HEK293T (cell line): Measurements from ENCODE around the gene IL17RA.

Source experiments
- ARNT ChIP-seq: fragments of 450-650 bp; IDR thresholded peaks from 2 replicates; pipeline ENCODE4 v1.6.1; 2017; ENCODE audit warnings: mild to moderate bottlenecking
- BHLHE40 ChIP-seq: fragments of 450-650 bp; IDR thresholded peaks from 2 replicates; pipeline ENCODE4 v1.6.1; 2016; ENCODE audit warnings: mild to moderate bottlenecking, moderate library complexity, borderline replicate concordance
- ELF4 ChIP-seq: fragments of 450-650 bp; IDR thresholded peaks from 2 replicates; pipeline ENCODE4 v1.6.1; 2017; ENCODE audit warnings: antibody characterized with exemption
- FOXK2 ChIP-seq: fragments of 450-650 bp; IDR thresholded peaks from 2 replicates; pipeline ENCODE4 v1.6.1; 2016; ENCODE audit warnings: mild to moderate bottlenecking
- LEF1 ChIP-seq: fragments of 450-650 bp; IDR thresholded peaks from 2 replicates; pipeline ENCODE4 v1.6.1; 2017; ENCODE audit warnings: mild to moderate bottlenecking, borderline replicate concordance
- SP1 ChIP-seq: fragments of 450-650 bp; IDR thresholded peaks from 2 replicates; pipeline ENCODE4 v1.6.1; 2017

DNA sequence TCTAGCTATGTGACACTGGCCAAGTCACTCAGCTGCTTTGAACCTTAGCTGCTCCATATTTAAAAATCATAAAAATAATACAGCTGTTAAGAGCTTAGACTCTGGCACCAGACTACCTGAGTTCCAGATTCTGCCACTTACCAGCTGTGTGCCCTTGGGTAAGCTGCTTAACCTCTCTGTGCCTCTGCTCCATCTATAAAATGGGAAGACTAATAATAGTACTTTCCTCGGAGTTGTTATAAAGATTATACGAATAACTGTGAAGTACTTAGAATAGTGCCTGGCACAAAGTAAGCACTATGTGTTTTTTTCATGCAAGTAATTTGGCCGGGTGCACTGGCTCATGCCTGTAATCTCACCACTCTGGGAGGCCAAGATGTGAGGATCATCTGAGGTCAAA, 72.9 kb downstream of the IL17RA start:
- TF ChIP-seq BHLHE40 (no peak), FOXK2 (no peak), LEF1 (no peak), ELF4 (no peak), SP1 (no peak), ARNT (no peak)
